Measurements from ENCODE around the gene RAG1.

The RAG1 gene

GRCh38 chr11:36588099-36588498 is 20.3 kb downstream of the RAG1 start:
- DNase-seq (ENCODE audit: low read depth in 2 of 2, low spot score in 1 of 2) = no peak

DNA sequence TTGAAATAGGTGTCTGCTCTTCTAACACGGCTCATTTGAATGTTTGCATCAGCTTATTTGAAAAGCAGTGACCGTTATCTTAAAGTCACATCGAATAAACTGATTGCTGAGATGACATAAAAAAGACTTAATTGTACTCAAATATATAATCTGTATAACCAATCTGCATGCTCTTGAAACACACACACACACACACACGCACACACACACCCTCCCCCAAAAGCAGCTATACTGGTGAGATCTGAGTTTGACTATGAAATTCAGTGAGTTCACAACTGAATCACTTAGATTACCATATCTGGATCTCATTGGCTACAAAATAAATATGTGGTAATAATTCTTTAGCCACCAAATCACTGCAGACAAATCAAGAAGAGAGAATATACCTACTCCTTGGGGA is 22.7 kb downstream of the RAG1 start:
- DNase-seq (ENCODE audit: low read depth in 2 of 2, low spot score in 1 of 2) = no peak

DNA sequence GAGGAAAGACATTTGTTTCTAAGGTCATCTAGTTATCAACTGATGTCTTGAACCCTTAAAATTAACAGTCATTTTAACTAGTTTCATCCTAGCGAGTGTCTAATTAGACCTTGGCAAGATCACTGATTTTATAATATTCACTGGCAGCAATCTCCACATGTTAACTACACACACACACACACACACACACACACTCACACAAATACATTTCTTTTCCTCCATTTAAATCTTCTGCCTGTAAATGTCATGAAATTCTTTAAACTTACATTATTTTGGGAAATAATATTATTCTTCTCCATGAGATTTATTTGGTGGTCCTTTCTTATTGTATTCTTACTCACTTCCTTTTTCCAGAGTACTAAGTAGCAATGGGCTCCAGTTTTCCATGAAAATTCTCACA is 23.6 kb downstream of the RAG1 start:
- no peak for DNase-seq (ENCODE audit: low read depth in 2 of 2, low spot score in 1 of 2)

DNA sequence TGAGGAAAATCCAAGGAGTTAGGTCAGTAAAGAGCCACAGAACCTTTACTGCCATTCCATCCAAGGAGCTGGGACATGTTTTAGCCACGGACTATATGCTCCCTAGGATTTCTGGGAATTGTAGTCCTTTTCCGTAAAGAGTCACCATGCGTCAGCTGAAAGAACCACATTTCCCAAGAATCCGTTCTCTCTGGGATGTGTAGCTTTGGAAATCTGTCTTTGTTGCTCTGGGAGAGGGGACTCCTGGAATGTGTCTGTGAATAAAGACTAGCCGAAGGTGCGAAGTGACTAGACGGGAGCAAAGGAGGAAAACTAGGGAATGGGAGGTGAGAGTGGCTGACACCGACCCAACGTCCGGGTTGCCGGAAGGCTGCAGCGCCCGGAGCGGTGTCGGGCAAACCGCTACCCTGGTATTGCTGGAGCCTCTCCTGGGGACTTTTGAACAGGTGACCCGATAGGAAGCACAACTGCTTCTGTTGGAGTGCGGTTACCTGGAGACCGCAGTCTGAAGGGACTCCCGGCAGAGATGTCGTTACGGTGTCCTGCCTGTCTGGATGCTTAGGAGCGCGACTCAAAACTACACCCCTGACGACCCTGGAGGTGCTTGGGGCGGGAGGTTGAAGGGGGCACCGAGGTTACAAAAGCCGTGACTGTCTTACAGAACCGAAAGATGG is 26.6 kb downstream of the RAG1 start, which contains the start of gene IFTAP:
TSS of gene IFTAP (plus strand) at position 187 of the 674 bp plus-strand sequence. CDS start 15,602 bp downstream, outside the sequence.
- DNase-seq (ENCODE audit: low read depth in 2 of 2, low spot score in 1 of 2) = peak in 1 of 2 donors; percentile 2

GRCh38 chr11:36596880-36597279 is 29.1 kb downstream of the RAG1 start:
- DNase-seq (ENCODE audit: low read depth in 2 of 2, low spot score in 1 of 2) = no peak

DNA sequence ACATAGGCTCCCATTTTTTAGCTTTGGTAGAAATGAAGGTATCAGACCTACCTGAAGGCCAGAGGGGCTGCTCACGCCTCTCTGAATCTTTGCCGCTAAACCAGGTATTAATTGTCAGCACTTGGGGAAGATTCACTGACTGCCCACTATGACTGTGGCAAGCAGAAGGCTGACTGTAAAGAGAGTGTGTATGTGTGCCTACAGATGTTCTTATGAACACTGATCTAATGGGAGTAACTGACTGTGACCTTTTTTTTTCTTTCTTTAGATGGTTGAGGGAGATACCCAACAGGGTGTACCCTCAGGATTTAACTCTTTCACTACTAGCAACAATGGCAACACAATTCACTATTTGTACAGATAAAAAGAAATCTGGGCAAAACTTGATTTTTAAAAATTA is 30.2 kb downstream of the RAG1 start, which contains the start of gene RAG2:
TSS of gene RAG2 (minus strand) at position 186 of the 400 bp plus-strand sequence. CDS start 4,068 bp downstream, outside the sequence.
- no peak for DNase-seq (ENCODE audit: low read depth in 2 of 2, low spot score in 1 of 2)

- DNase-seq (ENCODE audit: low read depth in 2 of 2, low spot score in 1 of 2) = no peak
Measured at GRCh38 chr11:36600180-36600579, 32.4 kb downstream of the RAG1 start.

DNA sequence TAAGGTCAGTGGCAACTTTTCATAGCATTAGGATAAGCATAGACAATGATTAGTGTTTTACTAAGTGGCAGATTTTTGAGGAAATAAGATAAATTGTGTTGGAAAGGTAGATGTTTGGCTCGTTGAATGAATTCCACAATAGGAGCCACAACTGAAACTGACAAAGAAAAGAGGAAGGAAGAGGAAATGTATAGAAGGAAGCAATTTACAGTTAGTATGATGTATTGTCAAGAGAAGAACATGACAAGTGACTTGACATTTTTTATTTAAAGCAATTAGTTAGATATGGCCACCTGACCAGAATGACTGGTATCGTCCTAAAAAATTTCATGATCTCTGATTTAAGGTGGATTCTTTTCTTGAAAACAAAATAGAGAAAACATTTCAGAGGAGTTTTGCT is 33.3 kb downstream of the RAG1 start:
- DNase-seq (ENCODE audit: low read depth in 2 of 2, low spot score in 1 of 2) = no peak

- DNase-seq (ENCODE audit: low read depth in 2 of 2, low spot score in 1 of 2) = no peak
Measured at GRCh38 chr11:36602135-36602534, 34.3 kb downstream of the RAG1 start.

GRCh38 chr11:36605221-36606216 is 37.7 kb downstream of the RAG1 start:
- no peak for DNase-seq (ENCODE audit: low read depth in 2 of 2, low spot score in 1 of 2)

- DNase-seq (ENCODE audit: low read depth in 2 of 2, low spot score in 1 of 2) = no peak
Measured at GRCh38 chr11:36608491-36609199, 40.8 kb downstream of the RAG1 start.

GRCh38 chr11:36609383-36609782 is 41.6 kb downstream of the RAG1 start:
- DNase-seq (ENCODE audit: low read depth in 2 of 2, low spot score in 1 of 2) = no peak

- no peak for DNase-seq (ENCODE audit: low read depth in 2 of 2, low spot score in 1 of 2)
Measured at GRCh38 chr11:36615826-36616225, 48.0 kb downstream of the RAG1 start.

DNA sequence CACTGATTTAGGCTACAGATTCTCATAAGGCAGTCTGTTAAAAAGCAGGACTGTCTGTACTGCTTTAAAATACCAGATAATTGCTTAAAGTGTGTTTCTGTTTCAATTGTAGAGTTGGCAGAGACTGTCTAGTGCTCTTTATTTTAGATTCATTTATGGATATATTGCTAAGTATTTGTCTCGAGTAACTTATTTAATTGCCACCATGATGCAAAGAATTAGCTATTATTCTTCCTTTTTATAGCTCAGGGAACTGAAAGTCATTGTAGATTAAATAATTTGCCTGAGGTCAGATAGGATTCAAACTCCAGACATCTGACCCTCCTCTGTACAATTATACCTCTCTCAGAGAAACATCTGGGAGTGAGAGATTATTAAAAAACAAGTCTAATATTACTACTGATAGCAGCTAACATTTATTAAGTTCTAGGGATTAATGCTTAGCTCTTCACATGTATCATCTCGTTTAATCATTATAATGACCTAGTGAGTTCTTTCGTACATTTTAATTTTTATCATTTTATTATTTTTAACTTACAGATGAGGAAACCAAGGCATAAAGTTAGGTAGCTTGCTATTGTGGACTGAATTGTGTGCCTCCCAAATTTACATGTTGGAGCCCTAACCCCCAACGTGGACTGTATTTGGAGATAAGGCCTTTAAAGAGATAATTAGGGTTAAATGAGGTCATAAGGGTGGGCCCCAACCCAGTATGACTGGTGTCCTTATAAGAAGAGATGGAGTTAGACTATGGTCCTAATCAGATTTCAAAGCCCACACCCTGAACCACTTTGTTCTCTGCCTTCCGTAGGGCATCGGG is 49.9 kb downstream of the RAG1 start:
- DNase-seq (ENCODE audit: low read depth in 2 of 2, low spot score in 1 of 2) = no peak

GRCh38 chr11:36618363-36619047 is 50.7 kb downstream of the RAG1 start:
- DNase-seq (ENCODE audit: low read depth in 2 of 2, low spot score in 1 of 2) = no peak

DNA sequence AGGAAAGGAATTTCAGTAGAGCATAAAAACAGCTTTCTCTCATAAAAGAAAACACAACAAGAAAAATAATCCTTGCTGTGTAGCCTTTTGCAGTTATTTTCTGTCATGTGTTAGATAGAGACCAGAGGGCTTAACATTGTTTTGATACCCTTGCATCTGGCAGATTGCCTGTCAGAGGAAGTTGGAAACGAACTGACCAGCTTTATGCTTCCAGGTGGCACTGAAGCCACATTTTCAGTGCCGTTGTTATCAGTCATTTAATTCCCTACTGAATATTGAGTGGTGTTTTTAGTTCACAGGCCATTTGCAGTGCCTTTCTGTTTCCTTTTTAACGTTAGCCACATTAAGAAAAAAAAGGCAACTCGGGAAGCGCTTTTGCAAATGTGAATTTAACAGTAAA is 51.7 kb downstream of the RAG1 start:
- no peak for DNase-seq (ENCODE audit: low read depth in 2 of 2, low spot score in 1 of 2)

- DNase-seq (ENCODE audit: low read depth in 2 of 2, low spot score in 1 of 2) = no peak
Measured at GRCh38 chr11:36620246-36620645, 52.4 kb downstream of the RAG1 start.

- DNase-seq (ENCODE audit: low read depth in 2 of 2, low spot score in 1 of 2) = no peak
Measured at GRCh38 chr11:36622431-36623136, 54.8 kb downstream of the RAG1 start.

DNA sequence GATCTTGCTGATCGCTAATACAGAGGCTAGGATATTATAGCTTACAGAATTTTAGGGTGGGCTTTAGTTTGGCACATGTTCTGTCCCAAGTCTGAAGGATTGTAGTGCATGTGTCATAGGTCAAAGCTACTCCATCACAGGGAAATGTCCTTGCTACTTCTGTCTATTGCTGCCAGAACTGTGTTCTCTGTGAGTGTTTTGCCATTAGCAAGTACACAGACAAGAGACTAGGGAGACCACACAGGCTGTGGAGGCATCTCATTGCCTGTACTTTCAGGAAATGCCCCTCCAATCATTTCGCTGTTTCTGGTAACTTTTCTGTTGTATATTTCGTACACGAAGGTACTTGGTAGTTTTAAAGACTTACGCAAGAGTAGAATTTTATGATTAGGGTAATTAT is 55.7 kb downstream of the RAG1 start:
- DNase-seq (ENCODE audit: low read depth in 2 of 2, low spot score in 1 of 2) = no peak
